Measurements from ENCODE around the gene MVK. TPM values are rescaled to one million over a fixed set of nuclear protein-coding genes. Genes with fewer than 3 reads are reported as not detected.

Gene MVK
- total RNA-seq, 3 donors from 2014 or later = 18.9 to 30.0 (median 29.8) TPM

DNA sequence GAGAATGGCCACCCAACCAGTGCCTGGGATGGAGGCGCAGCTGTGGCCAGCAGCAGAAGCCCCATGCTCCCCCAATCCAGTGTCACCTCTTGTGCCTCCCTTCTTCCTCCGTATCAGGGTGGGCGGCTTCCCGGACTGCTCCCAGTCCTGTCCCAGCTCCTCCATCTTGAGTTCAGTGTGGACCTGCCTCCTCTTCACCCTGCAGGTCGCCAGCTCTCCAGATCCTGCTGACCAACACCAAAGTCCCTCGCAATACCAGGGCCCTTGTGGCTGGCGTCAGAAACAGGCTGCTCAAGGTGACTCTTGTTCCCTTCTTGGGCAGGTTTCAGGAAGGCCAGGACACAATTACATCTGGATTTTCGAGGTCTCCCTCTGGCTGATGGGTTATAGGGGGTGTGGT is 17.0 kb downstream of the MVK start:
- intact Hi-C loops (cut with DNase I, micrococcal nuclease) = no loop called here
- TF ChIP-seq, protein P1, sequence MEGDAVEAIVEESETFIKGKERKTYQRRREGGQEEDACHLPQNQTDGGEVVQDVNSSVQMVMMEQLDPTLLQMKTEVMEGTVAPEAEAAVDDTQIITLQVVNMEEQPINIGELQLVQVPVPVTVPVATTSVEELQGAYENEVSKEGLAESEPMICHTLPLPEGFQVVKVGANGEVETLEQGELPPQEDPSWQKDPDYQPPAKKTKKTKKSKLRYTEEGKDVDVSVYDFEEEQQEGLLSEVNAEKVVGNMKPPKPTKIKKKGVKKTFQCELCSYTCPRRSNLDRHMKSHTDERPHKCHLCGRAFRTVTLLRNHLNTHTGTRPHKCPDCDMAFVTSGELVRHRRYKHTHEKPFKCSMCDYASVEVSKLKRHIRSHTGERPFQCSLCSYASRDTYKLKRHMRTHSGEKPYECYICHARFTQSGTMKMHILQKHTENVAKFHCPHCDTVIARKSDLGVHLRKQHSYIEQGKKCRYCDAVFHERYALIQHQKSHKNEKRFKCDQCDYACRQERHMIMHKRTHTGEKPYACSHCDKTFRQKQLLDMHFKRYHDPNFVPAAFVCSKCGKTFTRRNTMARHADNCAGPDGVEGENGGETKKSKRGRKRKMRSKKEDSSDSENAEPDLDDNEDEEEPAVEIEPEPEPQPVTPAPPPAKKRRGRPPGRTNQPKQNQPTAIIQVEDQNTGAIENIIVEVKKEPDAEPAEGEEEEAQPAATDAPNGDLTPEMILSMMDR (IDR thresholded peaks at IDR 0.05) = no peak
- Histone ChIP-seq H3K4me3 (no peak overlapping the region), H3K36me3 (ENCODE audit: low read depth) (no peaks in the 10 kb centered on the region), H3K9me3 (no peaks in the 10 kb centered on the region), H3K4me1 (ENCODE audit: low read depth) (no peaks in the 10 kb centered on the region)
- DNase-seq (no peak), ATAC-seq (no peak)

- intact Hi-C loops (cut with DNase I, micrococcal nuclease) = no loop called here
- H3K36me3 ChIP-seq (ENCODE audit: low read depth) = no peaks in the 10 kb centered on the region
- no peak overlapping the region for H3K4me3 ChIP-seq
- H3K4me1 ChIP-seq (ENCODE audit: low read depth) = no peaks in the 10 kb centered on the region
- TF ChIP-seq, protein P1 (IDR thresholded peaks at IDR 0.05) = no peak
- ATAC-seq = no peak
- no peaks in the 10 kb centered on the region for H3K9me3 ChIP-seq
- no peak for DNase-seq
Measured at GRCh38 chr12:109591041-109591440, 17.4 kb downstream of the MVK start.

- intact Hi-C loops (cut with DNase I, micrococcal nuclease) = no loop called here
- no peak for ATAC-seq
- Histone ChIP-seq H3K4me1 (ENCODE audit: low read depth) (no peaks in the 10 kb centered on the region), H3K4me3 (no peak overlapping the region), H3K9me3 (no peaks in the 10 kb centered on the region), H3K36me3 (ENCODE audit: low read depth) (no peaks in the 10 kb centered on the region)
- TF ChIP-seq, protein P1 (IDR thresholded peaks at IDR 0.05) = no peak
- DNase-seq = no peak
Measured at GRCh38 chr12:109592195-109592904, 18.8 kb downstream of the MVK start.

DNA sequence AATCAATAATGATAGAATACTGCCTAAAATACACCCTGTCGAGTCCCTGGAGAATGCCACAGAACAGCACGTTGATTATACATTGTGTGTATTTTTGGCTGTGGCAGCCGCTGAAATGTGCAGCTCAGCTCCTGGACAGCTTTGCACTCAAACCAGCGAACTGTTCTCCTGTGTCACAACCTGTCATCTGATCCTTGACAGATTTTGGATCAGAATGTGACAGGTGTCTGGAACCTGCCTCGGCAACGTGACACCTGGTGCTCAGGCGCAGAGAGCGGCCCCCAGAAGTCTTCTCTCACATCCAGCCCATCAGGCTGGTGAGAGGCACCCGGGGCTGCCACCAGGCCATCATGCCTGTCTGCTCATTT is 19.3 kb downstream of the MVK start:
- Histone ChIP-seq H3K4me1 (ENCODE audit: low read depth) (no peaks in the 10 kb centered on the region), H3K4me3 (no peak overlapping the region), H3K36me3 (ENCODE audit: low read depth) (no peaks in the 10 kb centered on the region), H3K9me3 (no peaks in the 10 kb centered on the region)
- ATAC-seq (no peak), DNase-seq (no peak)
- TF ChIP-seq, protein P1 (IDR thresholded peaks at IDR 0.05) = no peak
- intact Hi-C loops (cut with DNase I, micrococcal nuclease) = no loop called here

- H3K36me3 ChIP-seq (ENCODE audit: low read depth) = no peaks in the 10 kb centered on the region
- TF ChIP-seq, protein P1 (IDR thresholded peaks at IDR 0.05) = no peak
- intact Hi-C loops (cut with DNase I, micrococcal nuclease) = loop anchor here (5.0 kb wide), 2 partner anchors 178 to 183 kb away; no protein-coding TSS in a partner anchor
- no peak overlapping the region for H3K4me3 ChIP-seq
- no peaks in the 10 kb centered on the region for H3K4me1 ChIP-seq (ENCODE audit: low read depth)
- ATAC-seq = no peak
- DNase-seq = no peak
- H3K9me3 ChIP-seq = no peaks in the 10 kb centered on the region
Measured at GRCh38 chr12:109594556-109595317, 21.1 kb downstream of the MVK start.

All from mucosa of descending colon (tissue), 3 donors.